ENCODE measurements around the gene AKAIN1. TPM values are rescaled to one million over a fixed set of nuclear protein-coding genes. Genes with fewer than 3 reads are reported as not detected.

AKAIN1 gene
- total and polyA plus RNA-seq, 2 donors (not counting 1 experiment from before 2014, with no cell fraction given), result not detected

DNA sequence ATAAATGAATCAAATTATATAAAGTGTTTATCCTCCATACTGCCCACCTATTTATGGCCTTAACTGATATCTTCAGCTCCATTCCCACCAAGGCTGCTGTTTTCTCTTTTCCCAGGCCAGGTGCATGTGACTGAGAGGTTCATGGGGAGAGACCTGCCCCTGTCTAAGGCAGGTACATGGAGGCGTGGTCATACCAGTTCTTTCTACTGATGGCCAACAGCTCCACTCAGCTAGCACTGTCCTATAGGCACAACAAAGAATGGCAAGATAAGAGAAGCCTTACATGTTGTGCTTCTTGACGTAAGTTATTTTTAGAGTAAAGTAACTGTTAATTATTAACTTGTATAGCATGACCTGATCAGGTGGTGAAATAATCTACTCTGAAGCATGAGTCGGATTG is 16.8 kb downstream of the AKAIN1 start:
- Histone ChIP-seq H3K4me2 (replicated peaks; ENCODE audit: low read depth, low read length, poor library complexity, severe bottlenecking) (no peak overlapping the region), H3K27ac (ENCODE audit: low read length in 2 of 2) (no peak overlapping the region), H2AFZ (ENCODE audit: insufficient read depth, low read depth, low read length, poor library complexity, severe bottlenecking) (no peak overlapping the region), H3K27me3 (replicated peaks in 1 of 4; ENCODE audit: control extremely low read depth in 1 of 4, control insufficient read depth in 3 of 4, insufficient read depth in 4 of 4, low read length in 3 of 4) (peaks cover 0 to 4% (median 2%) of the 10 kb centered on the region in 4 experiments), H3K79me2 (ENCODE audit: control insufficient read depth, insufficient read depth, low read length) (no peaks in the 10 kb centered on the region), H3K36me3 (replicated peaks in 1 of 2; ENCODE audit: control extremely low read depth in 1 of 2, control insufficient read depth in 1 of 2, extremely low read depth in 1 of 2, insufficient read depth in 2 of 2, low read length in 1 of 2) (no peaks in the 10 kb centered on the region), H3K9ac (ENCODE audit: low read length) (no peak overlapping the region), H4K20me1 (ENCODE audit: control insufficient read depth, insufficient read depth, low read length, poor library complexity, severe bottlenecking) (no peaks in the 10 kb centered on the region), H3K9me3 (ENCODE audit: control extremely low read depth in 1 of 3, control insufficient read depth in 2 of 3, insufficient read depth in 1 of 3, low read length in 2 of 3) (no peaks in the 10 kb centered on the region), H3K4me1 (ENCODE audit: control insufficient read depth in 2 of 2, insufficient read depth in 2 of 2, low read length in 2 of 2) (peaks cover 8 to 9% of the 10 kb centered on the region in 2 donors), H3K4me3 (ENCODE audit: control extremely low read depth in 1 of 5, extremely low read depth in 1 of 5, insufficient read depth in 1 of 5, low read depth in 2 of 5, low read length in 4 of 5) (no peak overlapping the region)
- peaks cover 17% of the 10 kb centered on the region for H3K27me3 Mint-ChIP-seq
- ChIA-PET POLR2A (no interaction called here), CTCF (no interaction called here)
- intact Hi-C loops (cut with micrococcal nuclease), result no loop called here
- no peak overlapping the region for H3K27ac Mint-ChIP-seq
- ATAC-seq (ENCODE audit: low read depth) (no peak), DNase-seq (no peak)
- H3K4me3 Mint-ChIP-seq, result no peak overlapping the region
- WGBS (ENCODE audit: insufficient coverage), result no CpG with 5 or more reads among the region's 3 CpGs
- no peaks in the 10 kb centered on the region for H3K9me3 Mint-ChIP-seq (ENCODE audit: insufficient read depth)
- H3K4me1 Mint-ChIP-seq, result peaks cover 8% of the 10 kb centered on the region
- TF ChIP-seq EZH2 (IDR thresholded peaks at IDR 0.05; ENCODE audit: borderline replicate concordance, insufficient read depth, low read depth, low read length, poor library complexity, severe bottlenecking), result no peak
- TF ChIP-seq, protein P1, sequence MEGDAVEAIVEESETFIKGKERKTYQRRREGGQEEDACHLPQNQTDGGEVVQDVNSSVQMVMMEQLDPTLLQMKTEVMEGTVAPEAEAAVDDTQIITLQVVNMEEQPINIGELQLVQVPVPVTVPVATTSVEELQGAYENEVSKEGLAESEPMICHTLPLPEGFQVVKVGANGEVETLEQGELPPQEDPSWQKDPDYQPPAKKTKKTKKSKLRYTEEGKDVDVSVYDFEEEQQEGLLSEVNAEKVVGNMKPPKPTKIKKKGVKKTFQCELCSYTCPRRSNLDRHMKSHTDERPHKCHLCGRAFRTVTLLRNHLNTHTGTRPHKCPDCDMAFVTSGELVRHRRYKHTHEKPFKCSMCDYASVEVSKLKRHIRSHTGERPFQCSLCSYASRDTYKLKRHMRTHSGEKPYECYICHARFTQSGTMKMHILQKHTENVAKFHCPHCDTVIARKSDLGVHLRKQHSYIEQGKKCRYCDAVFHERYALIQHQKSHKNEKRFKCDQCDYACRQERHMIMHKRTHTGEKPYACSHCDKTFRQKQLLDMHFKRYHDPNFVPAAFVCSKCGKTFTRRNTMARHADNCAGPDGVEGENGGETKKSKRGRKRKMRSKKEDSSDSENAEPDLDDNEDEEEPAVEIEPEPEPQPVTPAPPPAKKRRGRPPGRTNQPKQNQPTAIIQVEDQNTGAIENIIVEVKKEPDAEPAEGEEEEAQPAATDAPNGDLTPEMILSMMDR (IDR thresholded peaks at IDR 0.05), result no peak

- Mint-ChIP-seq H3K4me3 (no peak overlapping the region), H3K9me3 (ENCODE audit: insufficient read depth) (no peaks in the 10 kb centered on the region), H3K27ac (no peak overlapping the region)
Measured at GRCh38 chr18:5178519-5178918, 18.5 kb downstream of the AKAIN1 start.

More at GRCh38 chr18:5178519-5178918, 18.5 kb downstream of the AKAIN1 start:
- H3K9ac ChIP-seq (ENCODE audit: low read length), result no peak overlapping the region
- CTCF ChIA-PET, result no interaction called here
- H4K20me1 ChIP-seq (ENCODE audit: control insufficient read depth, insufficient read depth, low read length, poor library complexity, severe bottlenecking), result no peaks in the 10 kb centered on the region
- H3K27me3 ChIP-seq (replicated peaks in 1 of 4; ENCODE audit: control extremely low read depth in 1 of 4, control insufficient read depth in 3 of 4, insufficient read depth in 4 of 4, low read length in 3 of 4), result peaks cover 0 to 4% (median under 1%) of the 10 kb centered on the region in 4 experiments
- H3K4me1 ChIP-seq (ENCODE audit: control insufficient read depth in 2 of 2, insufficient read depth in 2 of 2, low read length in 2 of 2), result peaks cover 13 to 15% of the 10 kb centered on the region in 2 donors
- no peaks in the 10 kb centered on the region for H3K36me3 ChIP-seq (replicated peaks in 1 of 2; ENCODE audit: control extremely low read depth in 1 of 2, control insufficient read depth in 1 of 2, extremely low read depth in 1 of 2, insufficient read depth in 2 of 2, low read length in 1 of 2)
- no peak for TF ChIP-seq EZH2 (IDR thresholded peaks at IDR 0.05; ENCODE audit: borderline replicate concordance, insufficient read depth, low read depth, low read length, poor library complexity, severe bottlenecking)
- TF ChIP-seq, protein P1 (IDR thresholded peaks at IDR 0.05), result no peak
- no peak overlapping the region for H3K4me2 ChIP-seq (replicated peaks; ENCODE audit: low read depth, low read length, poor library complexity, severe bottlenecking)
- POLR2A ChIA-PET, result no interaction called here
- no peak for DNase-seq
- no CpG with 5 or more reads among the region's 1 CpG for WGBS (ENCODE audit: insufficient coverage)
- intact Hi-C loops (cut with micrococcal nuclease), result no loop called here
- H3K27ac ChIP-seq (ENCODE audit: low read length in 2 of 2), result no peak overlapping the region
- peaks cover 12% of the 10 kb centered on the region for H3K27me3 Mint-ChIP-seq
- peaks cover 12% of the 10 kb centered on the region for H3K4me1 Mint-ChIP-seq
- no peak overlapping the region for H2AFZ ChIP-seq (ENCODE audit: insufficient read depth, low read depth, low read length, poor library complexity, severe bottlenecking)
- H3K9me3 ChIP-seq (ENCODE audit: control extremely low read depth in 1 of 3, control insufficient read depth in 2 of 3, insufficient read depth in 1 of 3, low read length in 2 of 3), result no peaks in the 10 kb centered on the region
- no peaks in the 10 kb centered on the region for H3K79me2 ChIP-seq (ENCODE audit: control insufficient read depth, insufficient read depth, low read length)
- no peak overlapping the region for H3K4me3 ChIP-seq (ENCODE audit: control extremely low read depth in 1 of 5, extremely low read depth in 1 of 5, insufficient read depth in 1 of 5, low read depth in 2 of 5, low read length in 4 of 5)
- ATAC-seq (ENCODE audit: low read depth), result no peak
